Karpas-422 (cell line): ENCODE results near the gene SLC22A12. TPM values are rescaled to one million over a fixed set of nuclear protein-coding genes. Genes with fewer than 3 reads are reported as not detected.

Experiments
- DNase-seq: peaks from one replicate; pipeline ENCODE4 v3.0.0-alpha.2; 2015
- H2AFZ ChIP-seq: fragments of 200-600 bp; sonication (generic); 2 replicates; pipeline ENCODE4 v1.6.1; 2014; ENCODE audit warnings: antibody characterized with exemption, low read length, mixed read lengths
- H3K27ac ChIP-seq: fragments of 200-600 bp; sonication (generic); 2 replicates; pipeline ENCODE4 v1.5.1; 2014; ENCODE audit warnings: mild to moderate bottlenecking, low read length, moderate library complexity
- H3K27me3 ChIP-seq: fragments of 200-600 bp; sonication (generic); 2 replicates; pipeline ENCODE4 v1.6.1; 2014; ENCODE audit warnings: low read length, mixed read lengths
- H3K36me3 ChIP-seq: fragments of 200-600 bp; sonication (generic); 2 replicates; pipeline ENCODE4 v1.6.1; 2014; ENCODE audit warnings: low read length, mixed read lengths; ENCODE audit not compliant: insufficient read depth
- H3K4me1 ChIP-seq: fragments of 200-600 bp; sonication (generic); 2 replicates; pipeline ENCODE4 v1.6.1; 2014; ENCODE audit warnings: mild to moderate bottlenecking, low read length, mixed read lengths
- H3K4me2 ChIP-seq: fragments of 200-600 bp; sonication (generic); 2 replicates; pipeline ENCODE4 v1.6.1; 2014; ENCODE audit warnings: low read length, low read depth, mild to moderate bottlenecking; ENCODE audit not compliant: poor library complexity, severe bottlenecking
- H3K4me3 ChIP-seq: fragments of 200-600 bp; sonication (generic); 2 replicates; pipeline ENCODE4 v1.5.1; 2014; ENCODE audit warnings: mild to moderate bottlenecking, antibody characterized with exemption, low read length, mixed read lengths
- H3K79me2 ChIP-seq: fragments of 200-600 bp; sonication (generic); 2 replicates; pipeline ENCODE4 v1.6.1; 2014; ENCODE audit warnings: mild to moderate bottlenecking, low read length, mixed read lengths
- H3K9ac ChIP-seq: fragments of 200-600 bp; sonication (generic); 2 replicates; pipeline ENCODE4 v1.6.0; 2014; ENCODE audit warnings: low read length
- H3K9me2 ChIP-seq: fragments of 200-600 bp; sonication (generic), shearing (Covaris generic); replicated peaks from 2 replicates; pipeline ENCODE4 v1.6.0; 2014; ENCODE audit warnings: mild to moderate bottlenecking, low read length, moderate library complexity; ENCODE audit not compliant: insufficient read depth
- H3K9me3 ChIP-seq: fragments of 300-700, 200-600 bp; sonication (generic); 2 replicates; pipeline ENCODE4 v1.6.1; 2014; ENCODE audit warnings: low read length, mixed read lengths
- H4K20me1 ChIP-seq: fragments of 200-600 bp; sonication (generic); 2 replicates; pipeline ENCODE4 v1.6.1; 2014; ENCODE audit warnings: mild to moderate bottlenecking, antibody characterized with exemption, low read length, low read depth; ENCODE audit not compliant: insufficient read depth
- total RNA-seq: library from RNA; depleted of rRNA; stranded (reverse); fragments of >200 nt; shearing (Covaris generic); gene quantifications from 2 replicates; pipeline ENCODE4 v1.2.3, GENCODE V29; 2014; ENCODE audit warnings: low replicate concordance

Gene SLC22A12
- total RNA-seq, 1 experiment from 2014 or later: not detected

DNA sequence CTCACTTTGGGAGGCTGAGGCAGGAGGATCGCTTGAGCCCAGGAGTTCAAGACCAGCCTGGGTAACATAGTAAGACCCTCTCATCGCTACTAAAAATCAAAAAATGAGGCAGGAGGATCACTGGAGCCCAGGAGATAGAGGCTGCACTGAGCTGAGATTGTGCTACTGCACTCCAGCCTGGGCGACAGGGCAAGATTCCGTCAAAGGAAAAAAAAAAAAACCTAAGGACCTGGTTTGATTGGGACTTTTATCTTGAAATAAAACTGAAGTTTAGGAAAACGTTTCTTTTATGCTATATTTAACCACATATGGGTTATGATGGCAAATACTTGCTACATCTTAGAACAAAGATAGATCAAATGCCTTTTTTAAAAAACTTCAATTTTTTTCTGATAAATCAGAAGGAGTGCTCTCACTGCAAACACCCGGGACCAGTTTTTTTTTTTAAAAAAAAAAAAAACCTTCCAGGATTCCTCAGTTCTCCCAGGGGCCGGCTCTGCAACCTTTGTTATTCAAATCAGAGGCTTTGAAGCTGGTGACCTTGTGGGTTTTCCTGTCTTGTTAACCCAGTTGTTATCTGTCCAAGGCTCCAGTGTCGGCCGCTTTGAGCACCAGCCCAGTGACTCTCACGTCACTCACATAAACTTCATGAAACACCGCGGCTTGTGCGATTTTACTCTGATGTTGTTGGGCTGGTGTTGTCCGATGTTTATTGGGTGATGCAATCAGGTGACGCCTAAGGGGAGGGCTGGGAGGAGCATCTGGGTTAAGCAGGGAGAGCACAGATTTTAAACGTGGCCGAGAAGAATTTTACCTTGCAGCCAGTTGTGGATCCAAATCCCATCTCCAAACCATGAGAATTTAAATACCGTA is 24.7 kb upstream of the SLC22A12 start:
- H3K9ac ChIP-seq: no peak overlapping the region
- H3K4me2 ChIP-seq: peak overlapping the region; percentile 28
- H3K36me3 ChIP-seq: no peaks in the 10 kb centered on the region
- no peaks in the 10 kb centered on the region for H3K79me2 ChIP-seq
- DNase-seq: peak; percentile 51
- peaks cover 9% of the 10 kb centered on the region for H3K4me1 ChIP-seq
- H3K9me3 ChIP-seq: no peaks in the 10 kb centered on the region
- H3K9me2 ChIP-seq: no peaks in the 10 kb centered on the region
- H3K4me3 ChIP-seq: no peak overlapping the region
- no peaks in the 10 kb centered on the region for H4K20me1 ChIP-seq
- no peak overlapping the region for H2AFZ ChIP-seq
- no peak overlapping the region for H3K27ac ChIP-seq
- H3K27me3 ChIP-seq: no peaks in the 10 kb centered on the region

DNA sequence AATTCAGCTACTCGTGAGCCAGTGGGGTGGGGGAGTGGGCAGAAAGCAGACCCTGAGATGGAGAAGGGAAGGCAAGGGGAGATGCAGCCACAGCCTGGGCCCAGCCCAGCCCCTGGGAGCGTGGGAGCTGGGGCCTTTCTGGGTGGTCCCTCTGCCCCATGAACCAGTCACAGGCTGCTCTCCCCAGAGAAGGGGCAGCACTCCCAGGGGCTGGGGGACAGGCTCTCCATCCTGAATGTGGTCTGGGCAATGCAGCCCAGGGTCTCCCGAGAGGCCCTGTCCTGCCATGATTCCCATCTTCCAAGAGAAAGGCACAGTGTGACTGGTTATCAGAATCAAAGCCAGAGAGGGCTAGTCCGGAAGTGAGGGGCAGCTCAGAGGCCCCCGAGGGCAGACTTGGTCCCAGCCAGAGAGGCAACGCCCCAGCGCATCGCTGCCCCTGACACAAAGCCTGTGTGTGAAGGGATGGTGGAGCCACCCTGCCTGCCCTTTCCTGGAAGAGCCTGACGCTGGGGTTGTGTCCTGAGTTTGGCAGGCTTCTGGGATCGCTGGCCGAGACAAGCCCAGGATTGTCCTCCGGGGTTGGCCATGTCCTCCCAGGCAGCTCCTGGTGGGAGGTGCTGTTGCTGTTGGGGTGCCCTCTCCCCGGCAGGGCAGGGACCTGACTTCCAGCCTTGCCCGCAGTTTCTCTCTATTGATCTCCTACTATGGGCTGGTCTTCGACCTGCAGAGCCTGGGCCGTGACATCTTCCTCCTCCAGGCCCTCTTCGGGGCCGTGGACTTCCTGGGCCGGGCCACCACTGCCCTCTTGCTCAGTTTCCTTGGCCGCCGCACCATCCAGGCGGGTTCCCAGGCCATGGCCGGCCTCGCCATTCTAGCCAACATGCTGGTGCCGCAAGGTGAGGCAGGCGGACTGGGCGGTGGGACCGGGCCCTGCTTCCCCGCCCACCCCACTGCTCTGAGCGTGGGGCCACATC is 23.8 kb upstream of the SLC22A12 start:
- H3K4me2 ChIP-seq: no peak overlapping the region
- H3K9ac ChIP-seq: no peak overlapping the region
- peaks cover 9% of the 10 kb centered on the region for H3K4me1 ChIP-seq
- H3K9me2 ChIP-seq: no peaks in the 10 kb centered on the region
- no peak overlapping the region for H3K27ac ChIP-seq
- H3K4me3 ChIP-seq: no peak overlapping the region
- H4K20me1 ChIP-seq: no peaks in the 10 kb centered on the region
- H2AFZ ChIP-seq: no peak overlapping the region
- no peaks in the 10 kb centered on the region for H3K9me3 ChIP-seq
- no peaks in the 10 kb centered on the region for H3K79me2 ChIP-seq
- no peak for DNase-seq
- H3K27me3 ChIP-seq: no peaks in the 10 kb centered on the region
- H3K36me3 ChIP-seq: no peaks in the 10 kb centered on the region

DNA sequence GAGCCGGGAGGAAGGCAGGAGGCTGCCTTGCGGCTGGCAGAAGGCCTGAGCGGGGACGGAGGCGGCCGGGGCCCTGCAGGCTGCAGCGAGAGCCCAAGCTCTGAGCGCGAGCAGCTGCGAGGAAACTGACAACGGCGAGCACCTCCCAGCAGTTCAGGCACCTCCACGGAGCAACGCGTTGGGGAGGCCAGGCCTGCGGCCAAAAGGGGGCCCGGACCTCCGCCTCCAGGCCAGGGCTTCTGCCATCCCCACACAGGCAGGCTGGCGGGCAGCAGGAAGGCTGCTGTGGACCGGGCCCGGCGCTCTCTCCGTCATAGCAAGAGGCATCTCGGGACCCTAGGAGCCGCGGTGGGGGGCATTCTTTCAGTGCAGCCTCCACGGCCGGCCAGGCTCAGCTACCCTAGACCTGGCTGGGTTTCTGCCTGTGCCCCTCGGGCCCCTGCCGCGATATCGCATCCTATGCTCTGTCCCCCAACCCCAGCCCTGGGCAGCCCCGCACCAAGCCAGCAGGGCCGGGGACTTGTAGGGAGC is 22.9 kb upstream of the SLC22A12 start:
- Histone ChIP-seq H3K27ac (no peak overlapping the region), H2AFZ (no peak overlapping the region), H3K4me2 (no peak overlapping the region), H3K9me2 (no peaks in the 10 kb centered on the region), H3K9me3 (no peaks in the 10 kb centered on the region), H3K79me2 (no peaks in the 10 kb centered on the region), H3K27me3 (no peaks in the 10 kb centered on the region), H3K9ac (no peak overlapping the region), H3K4me1 (peaks cover 9% of the 10 kb centered on the region), H4K20me1 (no peaks in the 10 kb centered on the region), H3K36me3 (no peaks in the 10 kb centered on the region), H3K4me3 (no peak overlapping the region)
- DNase-seq: no peak

DNA sequence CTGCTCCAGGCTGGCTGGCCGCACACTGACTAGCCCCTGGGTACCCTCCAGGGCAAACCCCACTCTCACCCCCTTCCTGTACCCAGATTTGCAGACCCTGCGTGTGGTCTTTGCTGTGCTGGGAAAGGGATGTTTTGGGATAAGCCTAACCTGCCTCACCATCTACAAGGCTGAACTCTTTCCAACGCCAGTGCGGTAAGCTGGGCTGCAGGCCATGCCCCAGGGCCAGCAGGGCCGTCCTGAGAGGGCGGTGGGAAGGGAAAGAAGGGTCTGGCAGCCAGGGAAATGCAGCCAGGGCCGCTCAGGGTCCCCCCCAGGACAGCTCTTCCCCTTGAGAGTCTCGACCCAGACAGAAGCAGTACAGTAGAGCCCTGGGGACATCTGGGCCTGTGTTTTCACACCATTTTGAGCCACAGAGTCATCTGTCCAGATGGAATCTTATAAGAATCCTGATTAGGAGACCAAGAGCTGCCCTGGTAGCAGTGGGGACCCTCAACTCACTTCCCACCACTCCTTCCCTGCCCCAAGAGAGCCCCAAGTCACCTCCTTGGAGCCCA is 22.4 kb upstream of the SLC22A12 start:
- Histone ChIP-seq H3K9me3 (no peaks in the 10 kb centered on the region), H3K4me2 (no peak overlapping the region), H4K20me1 (no peaks in the 10 kb centered on the region), H3K36me3 (no peaks in the 10 kb centered on the region), H3K4me1 (peaks cover 9% of the 10 kb centered on the region), H3K79me2 (no peaks in the 10 kb centered on the region), H3K4me3 (no peak overlapping the region), H2AFZ (no peak overlapping the region), H3K27me3 (no peaks in the 10 kb centered on the region), H3K9me2 (no peaks in the 10 kb centered on the region), H3K27ac (no peak overlapping the region), H3K9ac (no peak overlapping the region)
- no peak for DNase-seq

DNA sequence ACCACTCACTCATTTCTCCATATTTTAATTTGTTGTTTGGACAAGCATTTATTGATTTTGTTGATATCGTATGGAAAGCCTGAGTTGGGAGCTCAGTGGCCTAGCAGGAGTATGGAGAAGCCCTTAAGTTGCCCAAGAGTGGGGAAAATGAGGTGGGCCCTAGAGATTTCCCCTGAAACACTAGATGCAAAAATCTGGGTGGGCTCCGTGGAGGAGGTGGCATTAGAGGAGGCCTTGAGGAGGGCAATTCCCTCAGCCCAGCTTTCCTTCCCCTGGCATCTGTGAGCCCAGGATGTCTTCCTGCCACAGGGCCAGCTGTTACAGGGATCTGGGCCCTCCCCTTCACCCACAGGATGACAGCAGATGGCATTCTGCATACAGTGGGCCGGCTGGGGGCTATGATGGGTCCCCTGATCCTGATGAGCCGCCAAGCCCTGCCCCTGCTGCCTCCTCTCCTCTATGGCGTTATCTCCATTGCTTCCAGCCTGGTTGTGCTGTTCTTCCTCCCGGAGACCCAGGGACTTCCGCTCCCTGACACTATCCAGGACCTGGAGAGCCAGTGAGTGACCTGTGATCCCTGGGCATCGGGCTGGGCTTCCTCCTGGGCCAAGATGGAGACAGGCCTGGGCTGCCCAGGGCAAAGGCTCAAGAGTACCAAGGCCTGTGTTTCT is 21.6 kb upstream of the SLC22A12 start:
- no peak overlapping the region for H3K4me2 ChIP-seq
- no peak overlapping the region for H3K9ac ChIP-seq
- H3K9me3 ChIP-seq: no peaks in the 10 kb centered on the region
- H3K4me3 ChIP-seq: no peak overlapping the region
- no peak for DNase-seq
- peaks cover 9% of the 10 kb centered on the region for H3K4me1 ChIP-seq
- no peak overlapping the region for H2AFZ ChIP-seq
- no peaks in the 10 kb centered on the region for H3K79me2 ChIP-seq
- no peaks in the 10 kb centered on the region for H4K20me1 ChIP-seq
- H3K9me2 ChIP-seq: no peaks in the 10 kb centered on the region
- H3K27me3 ChIP-seq: no peaks in the 10 kb centered on the region
- H3K36me3 ChIP-seq: no peaks in the 10 kb centered on the region
- H3K27ac ChIP-seq: no peak overlapping the region

DNA sequence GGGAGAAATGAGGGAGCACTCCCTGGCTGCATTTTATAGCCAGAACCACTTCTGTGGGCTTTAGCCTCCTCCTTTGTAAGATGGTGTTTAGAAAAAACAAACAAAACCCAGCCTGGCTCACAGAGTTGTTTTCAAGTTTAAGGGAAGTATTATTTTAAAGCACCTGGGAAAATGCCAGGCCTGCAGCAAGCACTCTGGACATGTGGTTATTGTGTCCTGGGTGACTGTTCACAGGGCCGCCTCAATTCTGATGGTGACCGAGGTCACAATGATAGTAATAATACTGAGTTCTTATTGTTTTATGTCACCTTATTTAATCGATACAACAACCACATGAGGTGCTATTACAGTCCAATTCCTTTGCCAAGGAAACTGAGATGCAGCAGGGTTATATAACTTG is 20.7 kb upstream of the SLC22A12 start:
- no peaks in the 10 kb centered on the region for H3K9me2 ChIP-seq

DNA sequence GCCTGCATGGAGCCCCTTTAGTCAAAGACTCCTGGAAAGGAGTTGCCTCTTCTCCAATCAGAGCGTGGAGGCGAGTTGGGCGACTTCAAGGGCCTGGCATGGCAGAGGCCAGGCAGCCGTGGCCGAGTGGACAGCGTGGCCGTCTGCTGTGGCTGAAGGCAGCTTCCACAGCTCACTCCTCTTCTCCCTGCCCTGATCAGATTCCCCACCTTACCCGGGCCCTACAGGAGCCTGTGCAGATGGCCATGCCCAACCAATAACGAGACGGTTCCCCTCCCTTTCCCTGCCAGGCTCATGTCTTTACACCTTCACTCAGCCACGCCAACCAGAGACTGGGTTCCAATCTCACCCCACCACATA is 20.0 kb upstream of the SLC22A12 start:
- Histone ChIP-seq H3K27ac (no peak overlapping the region), H3K9ac (no peak overlapping the region), H3K4me1 (peaks cover 9% of the 10 kb centered on the region), H3K4me3 (no peak overlapping the region), H3K9me3 (no peaks in the 10 kb centered on the region), H3K9me2 (no peaks in the 10 kb centered on the region), H3K27me3 (no peaks in the 10 kb centered on the region), H3K79me2 (no peaks in the 10 kb centered on the region), H3K36me3 (no peaks in the 10 kb centered on the region), H4K20me1 (no peaks in the 10 kb centered on the region), H3K4me2 (no peak overlapping the region), H2AFZ (no peak overlapping the region)
- no peak for DNase-seq

More for the DNA sequence above, 20.7 kb upstream of the SLC22A12 start:
- no peak overlapping the region for H3K9ac ChIP-seq
- no peaks in the 10 kb centered on the region for H3K9me3 ChIP-seq
- no peaks in the 10 kb centered on the region for H4K20me1 ChIP-seq
- no peak overlapping the region for H3K4me3 ChIP-seq
- no peak overlapping the region for H2AFZ ChIP-seq
- H3K79me2 ChIP-seq: no peaks in the 10 kb centered on the region
- H3K4me1 ChIP-seq: peaks cover 9% of the 10 kb centered on the region
- H3K27me3 ChIP-seq: no peaks in the 10 kb centered on the region
- no peak overlapping the region for H3K4me2 ChIP-seq
- H3K36me3 ChIP-seq: no peaks in the 10 kb centered on the region
- H3K27ac ChIP-seq: no peak overlapping the region
- no peak for DNase-seq
